Measurements from ENCODE around the gene WWC1.

Gene WWC1

DNA sequence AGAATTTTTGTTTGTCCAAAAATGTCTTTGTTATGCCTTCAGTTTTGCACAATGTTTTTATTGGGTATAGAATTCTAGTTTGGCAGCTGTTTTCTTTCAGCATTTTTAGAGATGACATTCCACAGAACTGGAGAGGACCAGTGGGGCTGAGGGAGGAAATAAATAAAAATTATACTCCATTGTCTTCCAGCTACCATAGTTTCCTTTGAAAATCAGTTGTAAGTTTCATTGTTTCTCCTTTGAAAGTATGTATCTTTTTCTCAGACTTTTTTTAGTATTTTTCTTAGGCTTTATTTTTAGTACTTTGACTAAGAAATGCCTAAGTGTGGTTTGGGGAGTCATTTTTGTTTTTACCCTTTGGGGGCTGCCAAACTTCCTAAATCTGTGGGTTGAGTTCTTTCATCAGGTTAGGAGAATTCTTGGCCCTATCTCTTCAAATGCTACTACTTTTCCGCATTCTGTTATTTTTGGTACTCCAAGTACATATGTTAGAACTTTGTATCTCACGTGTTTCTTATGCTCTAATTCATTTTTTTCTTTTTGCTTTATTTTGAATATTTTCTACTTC is 222.5 kb downstream of the WWC1 start:
- TF ChIP-seq CTCF (IDR thresholded peaks at IDR 0.05), result no peak
- no peaks in the 10 kb centered on the region for H3K4me1 Mint-ChIP-seq
- H3K36me3 Mint-ChIP-seq (ENCODE audit: low read depth), result peaks cover 97% of the 10 kb centered on the region
- no peak for DNase-seq
- H3K27me3 Mint-ChIP-seq (ENCODE audit: low read depth, poor library complexity), result no peaks in the 10 kb centered on the region
- no peak overlapping the region for H3K4me3 Mint-ChIP-seq
- peaks cover 33% of the 10 kb centered on the region for H3K9me3 Mint-ChIP-seq
- H3K27ac Mint-ChIP-seq, result no peak overlapping the region
